Right ventricle myocardium superior (tissue), 1 donor: ENCODE measurements around the gene DCAF8L2. TPM values are rescaled to one million over a fixed set of nuclear protein-coding genes. Genes with fewer than 3 reads are reported as not detected.

Experiments
- ATAC-seq: fragments of 200-7000 bp; cut with Tn5 transposase; one replicate; pipeline ENCODE4 v1.9.1; 2020; ENCODE audit warnings: mild to moderate bottlenecking; ENCODE audit not compliant: poor library complexity
- DNase-seq: peaks from one replicate; pipeline ENCODE4 v3.0.0-alpha.2; 2020
- intact Hi-C: fragments of 100-400 bp; cut with DNase I; formaldehyde crosslinking; loops from one replicate; pipeline ENCODE4 v1.11.2; 2022
- total RNA-seq: library from RNA; stranded (reverse); fragmentation: NEBNext Ultra II Directional; extraction: Animal tissue kit (Norgen Biotek cat#: 25700); gene quantifications from one replicate; pipeline ENCODE4 v1.2.1, GENCODE V29; 2021
- donor health status: DM: no; HTN: yes; CAD: no; lungs with severe emphysema.

DCAF8L2 gene
- total RNA-seq, 1 donor from 2014 or later: not detected

DNA sequence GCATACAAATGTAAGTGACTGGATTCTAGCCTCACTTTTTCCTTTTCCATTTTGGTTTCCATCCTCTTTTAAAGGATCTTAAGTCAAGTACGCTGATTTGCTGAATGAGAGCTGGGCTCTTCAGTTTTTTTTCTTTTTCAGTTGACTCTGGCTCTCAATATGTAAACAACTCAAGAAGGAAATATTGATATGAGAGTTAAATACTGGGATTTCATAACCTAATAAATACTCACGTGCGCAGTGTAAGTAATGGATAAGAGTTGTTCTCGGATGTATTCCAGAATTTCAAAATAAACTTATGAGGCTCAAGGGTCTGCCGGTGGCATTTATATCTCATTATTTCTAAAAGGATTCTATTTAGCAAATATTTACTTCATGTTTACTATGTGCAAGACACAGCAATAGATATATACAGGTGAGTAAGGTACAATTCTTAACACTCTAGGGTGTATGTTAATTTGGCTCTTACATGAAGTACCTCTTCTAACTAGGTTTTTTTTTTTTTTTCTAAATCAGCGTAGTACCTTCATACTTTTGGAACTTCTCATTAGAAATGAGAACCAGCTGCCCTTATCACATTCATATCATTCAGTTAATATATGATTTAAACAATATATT lies 206.6 kb downstream of the DCAF8L2 start:
- DNase-seq (no peak), ATAC-seq (no peak)
- intact Hi-C loops: no loop called here

DNA sequence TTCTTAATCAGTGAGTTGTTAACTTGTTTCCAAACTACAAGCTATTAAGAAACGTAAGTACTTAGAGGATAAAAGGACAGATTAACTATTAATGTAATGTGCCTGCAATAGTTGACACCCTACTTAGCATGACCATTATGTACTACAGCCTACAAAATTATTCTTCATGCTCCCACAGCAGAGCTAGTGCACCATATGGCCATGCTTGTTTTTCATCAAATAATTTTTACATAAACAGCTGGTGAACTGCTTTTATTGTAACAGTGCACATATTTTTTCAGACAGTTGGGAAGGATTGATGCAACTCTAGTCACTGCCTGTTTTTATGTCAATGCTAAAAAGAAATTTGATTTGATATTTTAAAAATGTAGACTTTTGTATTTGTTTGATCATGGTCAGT lies 207.4 kb downstream of the DCAF8L2 start:
- intact Hi-C loops: no loop called here
- no peak for ATAC-seq
- DNase-seq: no peak

Other genes with a start within 250 kb of the DCAF8L2 start
- not detected for gene PPP4R3C, start 127.0 kb upstream of the DCAF8L2 start, total RNA-seq
- not detected for gene MAGEB10, start 217.6 kb downstream of the DCAF8L2 start, total RNA-seq